Panc1 (cell line): ENCODE data around the gene STEAP3. TPM values are rescaled to one million over a fixed set of nuclear protein-coding genes. Genes with fewer than 3 reads are reported as not detected.

Experiments
- ATAC-seq: fragments of 200-7000 bp; cut with Tn5 transposase; 2 replicates; pipeline ENCODE4 v1.9.1; 2020; ENCODE audit warnings: mild to moderate bottlenecking, moderate library complexity
- BruUV-seq: library from RNA; stranded (reverse); fragments of 400-500 nt; replicated peaks from 2 replicates; lab custom pipeline; 2021; lab: Mats Ljungman, UMichigan
- CTCF ChIA-PET: fragments of 300-600 bp; sonication (Branson Sonifier 250); formaldehyde crosslinking; loops from one replicate; lab custom pipeline; 2022; ENCODE audit warnings: antibody characterized with exemption; lab: Charles Lee
- POLR2A ChIA-PET: fragments of 300-600 bp; sonication (Branson Sonifier 250); formaldehyde crosslinking; loops from one replicate; lab custom pipeline; 2022; ENCODE audit warnings: antibody characterized with exemption; lab: Charles Lee
- DNase-seq: peaks from one replicate; pipeline ENCODE4 v3.0.0-alpha.2; 2010; ENCODE audit warnings: low read depth, low spot score
- H3K27ac ChIP-seq: 2 replicates; pipeline ENCODE4 v1.5.1; 2011; ENCODE audit warnings: mild to moderate bottlenecking, low read length, inconsistent platforms
- H3K27me3 ChIP-seq: fragments of 200-500 bp; sonication (Bioruptor generic); 2 replicates; pipeline ENCODE4 v1.6.0; 2014; ENCODE audit warnings: low read length, inconsistent platforms; ENCODE audit not compliant: control insufficient read depth, insufficient read depth
- H3K36me3 ChIP-seq: fragments of 200-500 bp; sonication (Bioruptor generic); 2 replicates; pipeline ENCODE4 v1.5.1; 2014; ENCODE audit warnings: inconsistent platforms, mild to moderate bottlenecking, low read length, moderate library complexity; ENCODE audit not compliant: control insufficient read depth, insufficient read depth
- H3K4me1 ChIP-seq: 2 replicates; pipeline ENCODE4 v1.5.1; 2011; ENCODE audit warnings: inconsistent platforms, mild to moderate bottlenecking, low read length, moderate library complexity; ENCODE audit not compliant: control insufficient read depth, insufficient read depth
- H3K4me3 ChIP-seq, 2 experiments: 2 replicates each; pipeline ENCODE4 v1.5.1; 2011 to 2012; ENCODE audit warnings: low read depth in 2 of 2, low read length in 2 of 2, mild to moderate bottlenecking in 2 of 2, inconsistent platforms in 1 of 2, moderate library complexity in 1 of 2
- H3K9me3 ChIP-seq: fragments of 200-500 bp; sonication (Bioruptor generic); 2 replicates; pipeline ENCODE4 v1.5.1; 2014; ENCODE audit warnings: low read depth, mild to moderate bottlenecking, inconsistent platforms, low read length, moderate library complexity; ENCODE audit not compliant: control insufficient read depth, insufficient read depth
- POLR2AphosphoS5 ChIP-seq: IDR thresholded peaks from 2 replicates; pipeline ENCODE4 v1.6.1; 2012; ENCODE audit warnings: mild to moderate bottlenecking, low read depth, low read length, moderate library complexity
- SIN3A ChIP-seq: IDR thresholded peaks from 2 replicates; pipeline ENCODE4 v1.6.1; 2012; ENCODE audit warnings: low read depth, mild to moderate bottlenecking, low read length, moderate library complexity, borderline replicate concordance; ENCODE audit not compliant: insufficient read depth
- TCF7L2 ChIP-seq: IDR thresholded peaks from 2 replicates; pipeline ENCODE4 v1.6.1; 2011; ENCODE audit warnings: mild to moderate bottlenecking, low read depth, low read length, inconsistent platforms
- in situ Hi-C: cut with HindIII; loops from 2 replicates; pipeline ENCODE4 v1.10.0; 2016; ENCODE audit warnings: low sequenced_read_pairs, low pct_unique_long_range_greater_than_20kb
- intact Hi-C: fragments of 100-400 bp; cut with micrococcal nuclease; formaldehyde crosslinking; loops from one replicate; pipeline ENCODE4 v1.10.0; 2022; ENCODE audit not compliant: unreplicated experiment
- total RNA-seq: library from RNA; stranded (reverse); gene quantifications from one replicate; pipeline ENCODE4 v1.2.1, GENCODE V29; 2021; ENCODE audit not compliant: unreplicated experiment
- TF ChIP-seq, protein P1 (sequence below): fragments of 450-650 bp; IDR thresholded peaks from 2 replicates; pipeline ENCODE4 v1.5.1; 2017; ENCODE audit warnings: mild to moderate bottlenecking
- TF ChIP-seq, protein P2 (sequence below), 2 experiments: IDR thresholded peaks; 2 replicates each; pipeline ENCODE4 v1.6.1; 2011 to 2012; ENCODE audit warnings: low read depth in 2 of 2, control low read depth in 1 of 2, low read length in 1 of 2, mild to moderate bottlenecking in 1 of 2, moderate library complexity in 1 of 2; ENCODE audit not compliant: insufficient read depth in 1 of 2

The STEAP3 gene
- total RNA-seq, 1 experiment from 2014 or later: 44.8 TPM

DNA sequence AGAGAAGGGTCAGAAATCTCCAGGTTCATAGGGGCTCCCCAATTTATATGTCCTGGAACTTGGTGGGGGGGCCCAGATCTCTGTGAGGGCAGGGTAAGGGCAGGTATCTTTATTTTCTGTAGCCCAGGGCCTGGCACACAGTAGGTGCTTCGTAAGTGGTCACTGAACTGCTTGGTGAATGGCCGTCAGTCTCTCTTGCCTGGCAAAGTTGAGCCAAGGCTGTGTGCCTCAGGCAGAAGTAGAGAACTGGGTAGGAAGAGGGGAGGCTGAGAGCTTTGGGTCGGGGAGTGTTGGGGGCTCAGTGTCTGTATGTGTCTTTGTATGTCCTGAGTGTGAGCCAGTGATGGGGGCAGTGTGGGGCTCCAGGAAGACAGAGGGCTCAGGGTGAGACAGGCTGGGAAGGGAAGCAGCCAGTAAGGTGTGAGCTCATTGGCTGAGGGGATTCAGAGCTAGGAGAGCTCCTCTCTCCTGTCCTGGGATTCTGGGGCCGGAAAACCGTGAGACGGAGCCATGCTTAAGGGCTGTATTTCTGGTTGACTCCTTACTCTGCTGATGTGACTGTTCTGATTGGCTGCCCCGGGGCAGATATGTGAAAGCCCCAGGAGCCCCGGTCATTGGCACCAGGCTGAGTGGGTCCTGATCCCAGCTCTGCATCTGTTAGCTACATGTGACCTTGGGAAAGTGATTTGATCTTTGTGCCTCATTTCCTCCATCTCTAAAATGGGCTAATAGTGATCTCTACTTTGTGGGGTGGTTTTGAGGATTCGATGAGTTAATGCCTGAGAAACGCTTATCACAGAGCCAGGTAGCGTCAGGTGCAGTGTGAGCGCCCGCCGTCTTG, 30.3 kb downstream of the STEAP3 start:
- ChIA-PET POLR2A (no interaction called here), CTCF (no interaction called here)
- Histone ChIP-seq H3K4me1 (peaks cover 57% of the 10 kb centered on the region), H3K27me3 (no peaks in the 10 kb centered on the region), H3K27ac (peak overlapping the region; percentile 86), H3K36me3 (no peaks in the 10 kb centered on the region; the same call in 1 of the 2 replicates), H3K4me3 (no peak overlapping the region), H3K9me3 (no peaks in the 10 kb centered on the region)
- intact Hi-C loops: no loop called here
- in situ Hi-C loops: no loop called here
- DNase-seq (no peak), ATAC-seq (no peak)
- no TSS peak for BruUV-seq
- no peak for TF ChIP-seq POLR2AphosphoS5
- no peak for TF ChIP-seq SIN3A
- no peak for TF ChIP-seq TCF7L2
- TF ChIP-seq, protein P1, sequence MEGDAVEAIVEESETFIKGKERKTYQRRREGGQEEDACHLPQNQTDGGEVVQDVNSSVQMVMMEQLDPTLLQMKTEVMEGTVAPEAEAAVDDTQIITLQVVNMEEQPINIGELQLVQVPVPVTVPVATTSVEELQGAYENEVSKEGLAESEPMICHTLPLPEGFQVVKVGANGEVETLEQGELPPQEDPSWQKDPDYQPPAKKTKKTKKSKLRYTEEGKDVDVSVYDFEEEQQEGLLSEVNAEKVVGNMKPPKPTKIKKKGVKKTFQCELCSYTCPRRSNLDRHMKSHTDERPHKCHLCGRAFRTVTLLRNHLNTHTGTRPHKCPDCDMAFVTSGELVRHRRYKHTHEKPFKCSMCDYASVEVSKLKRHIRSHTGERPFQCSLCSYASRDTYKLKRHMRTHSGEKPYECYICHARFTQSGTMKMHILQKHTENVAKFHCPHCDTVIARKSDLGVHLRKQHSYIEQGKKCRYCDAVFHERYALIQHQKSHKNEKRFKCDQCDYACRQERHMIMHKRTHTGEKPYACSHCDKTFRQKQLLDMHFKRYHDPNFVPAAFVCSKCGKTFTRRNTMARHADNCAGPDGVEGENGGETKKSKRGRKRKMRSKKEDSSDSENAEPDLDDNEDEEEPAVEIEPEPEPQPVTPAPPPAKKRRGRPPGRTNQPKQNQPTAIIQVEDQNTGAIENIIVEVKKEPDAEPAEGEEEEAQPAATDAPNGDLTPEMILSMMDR: no peak
- TF ChIP-seq, protein P2, sequence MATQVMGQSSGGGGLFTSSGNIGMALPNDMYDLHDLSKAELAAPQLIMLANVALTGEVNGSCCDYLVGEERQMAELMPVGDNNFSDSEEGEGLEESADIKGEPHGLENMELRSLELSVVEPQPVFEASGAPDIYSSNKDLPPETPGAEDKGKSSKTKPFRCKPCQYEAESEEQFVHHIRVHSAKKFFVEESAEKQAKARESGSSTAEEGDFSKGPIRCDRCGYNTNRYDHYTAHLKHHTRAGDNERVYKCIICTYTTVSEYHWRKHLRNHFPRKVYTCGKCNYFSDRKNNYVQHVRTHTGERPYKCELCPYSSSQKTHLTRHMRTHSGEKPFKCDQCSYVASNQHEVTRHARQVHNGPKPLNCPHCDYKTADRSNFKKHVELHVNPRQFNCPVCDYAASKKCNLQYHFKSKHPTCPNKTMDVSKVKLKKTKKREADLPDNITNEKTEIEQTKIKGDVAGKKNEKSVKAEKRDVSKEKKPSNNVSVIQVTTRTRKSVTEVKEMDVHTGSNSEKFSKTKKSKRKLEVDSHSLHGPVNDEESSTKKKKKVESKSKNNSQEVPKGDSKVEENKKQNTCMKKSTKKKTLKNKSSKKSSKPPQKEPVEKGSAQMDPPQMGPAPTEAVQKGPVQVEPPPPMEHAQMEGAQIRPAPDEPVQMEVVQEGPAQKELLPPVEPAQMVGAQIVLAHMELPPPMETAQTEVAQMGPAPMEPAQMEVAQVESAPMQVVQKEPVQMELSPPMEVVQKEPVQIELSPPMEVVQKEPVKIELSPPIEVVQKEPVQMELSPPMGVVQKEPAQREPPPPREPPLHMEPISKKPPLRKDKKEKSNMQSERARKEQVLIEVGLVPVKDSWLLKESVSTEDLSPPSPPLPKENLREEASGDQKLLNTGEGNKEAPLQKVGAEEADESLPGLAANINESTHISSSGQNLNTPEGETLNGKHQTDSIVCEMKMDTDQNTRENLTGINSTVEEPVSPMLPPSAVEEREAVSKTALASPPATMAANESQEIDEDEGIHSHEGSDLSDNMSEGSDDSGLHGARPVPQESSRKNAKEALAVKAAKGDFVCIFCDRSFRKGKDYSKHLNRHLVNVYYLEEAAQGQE (IDR thresholded peaks at IDR 0.05; ENCODE audit: insufficient read depth in 1 of 2, low read depth in 2 of 2, low read length in 1 of 2): no peak

DNA sequence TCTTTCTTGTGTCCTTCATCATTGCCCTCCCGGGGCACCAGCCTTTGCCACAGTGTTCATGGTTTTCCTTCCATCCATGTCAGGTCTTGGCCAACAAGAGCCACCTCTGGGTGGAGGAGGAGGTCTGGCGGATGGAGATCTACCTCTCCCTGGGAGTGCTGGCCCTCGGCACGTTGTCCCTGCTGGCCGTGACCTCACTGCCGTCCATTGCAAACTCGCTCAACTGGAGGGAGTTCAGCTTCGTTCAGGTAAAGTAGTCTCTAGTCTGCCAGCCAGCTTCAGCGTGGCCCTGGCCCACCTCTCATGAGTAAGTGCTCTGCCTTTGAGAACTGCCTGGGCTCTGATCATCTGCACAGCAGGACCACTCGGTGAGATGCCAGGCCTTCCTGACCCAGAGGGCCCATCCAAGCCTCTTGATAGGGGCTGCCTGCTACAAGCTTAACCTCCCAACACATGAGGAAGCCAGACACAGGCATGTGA, 31.0 kb downstream of the STEAP3 start:
- no TSS peak for BruUV-seq
- TF ChIP-seq, protein P2 (IDR thresholded peaks at IDR 0.05; ENCODE audit: insufficient read depth in 1 of 2, low read depth in 2 of 2, low read length in 1 of 2): no peak
- no peak for TF ChIP-seq SIN3A
- H3K4me3 ChIP-seq: no peak overlapping the region
- DNase-seq (no peak), ATAC-seq (no peak)
- peak overlapping the region; percentile 86 for H3K27ac ChIP-seq
- no peaks in the 10 kb centered on the region; the same call in 1 of the 2 replicates for H3K36me3 ChIP-seq
- H3K4me1 ChIP-seq: peaks cover 62% of the 10 kb centered on the region
- H3K27me3 ChIP-seq: no peaks in the 10 kb centered on the region
- in situ Hi-C loops: no loop called here
- intact Hi-C loops: no loop called here
- no peaks in the 10 kb centered on the region for H3K9me3 ChIP-seq
- ChIA-PET CTCF (no interaction called here), POLR2A (no interaction called here)
